DOHH2 (cell line): ENCODE data around the gene BMERB1.
"Not testable (repeated sequence)": the region's sequence is repeated elsewhere in the genome, so short reads cannot be mapped to it uniquely, and the experiment has no call there.

Experiments used
- H3F3A ChIP-seq: fragments of 200-600 bp; sonication (generic), shearing (Covaris generic); 2 replicates; pipeline ENCODE4 v1.6.0; 2016; ENCODE audit warnings: antibody characterized with exemption, mild to moderate bottlenecking; ENCODE audit not compliant: control insufficient read depth, insufficient read depth
- H3K27ac ChIP-seq: fragments of 200-600 bp; sonication (generic); 2 replicates; pipeline ENCODE4 v1.5.1; 2014; ENCODE audit warnings: low read depth, mild to moderate bottlenecking, low read length, moderate library complexity
- H3K27me3 ChIP-seq: fragments of 200-600 bp; sonication (generic); 2 replicates; pipeline ENCODE4 v1.6.1; 2014; ENCODE audit warnings: mild to moderate bottlenecking, low read length, mixed read lengths; ENCODE audit not compliant: control insufficient read depth
- H3K36me3 ChIP-seq: fragments of 200-600 bp; sonication (generic); 2 replicates; pipeline ENCODE4 v1.6.1; 2014; ENCODE audit warnings: mild to moderate bottlenecking, low read length, moderate library complexity, mixed read lengths; ENCODE audit not compliant: control insufficient read depth
- H3K4me1 ChIP-seq: fragments of 200-600 bp; sonication (generic); 2 replicates; pipeline ENCODE4 v1.6.1; 2014; ENCODE audit warnings: mild to moderate bottlenecking, low read length, mixed read lengths; ENCODE audit not compliant: control insufficient read depth
- H3K4me2 ChIP-seq: fragments of 200-600 bp; sonication (generic); 2 replicates; pipeline ENCODE4 v1.6.0; 2014; ENCODE audit warnings: mild to moderate bottlenecking, low read length, moderate library complexity
- H3K4me3 ChIP-seq: fragments of 200-600 bp; sonication (generic); 2 replicates; pipeline ENCODE4 v1.5.1; 2014; ENCODE audit warnings: mild to moderate bottlenecking, low read length, mixed read lengths
- H3K79me2 ChIP-seq: fragments of 200-600 bp; sonication (generic); 2 replicates; pipeline ENCODE4 v1.6.1; 2014; ENCODE audit warnings: mild to moderate bottlenecking, low read length, mixed read lengths; ENCODE audit not compliant: control insufficient read depth
- H3K9me2 ChIP-seq: fragments of 200-600 bp; sonication (generic); replicated peaks from 2 replicates; pipeline ENCODE4 v1.6.1; 2014; ENCODE audit warnings: mild to moderate bottlenecking, low read length, mixed read lengths; ENCODE audit not compliant: control insufficient read depth
- H3K9me3 ChIP-seq: fragments of 200-600 bp; sonication (generic); 2 replicates; pipeline ENCODE4 v1.6.1; 2014; ENCODE audit warnings: antibody characterized with exemption, low read length, mixed read lengths; ENCODE audit not compliant: control insufficient read depth, insufficient read depth
- H4K20me1 ChIP-seq: fragments of 200-600 bp; sonication (generic); 2 replicates; pipeline ENCODE4 v1.6.0; 2014; ENCODE audit warnings: low read depth, mild to moderate bottlenecking, antibody characterized with exemption, low read length, moderate library complexity; ENCODE audit not compliant: control insufficient read depth, insufficient read depth
- CTCF ChIP-seq: fragments of 200-600 bp; sonication (generic); IDR thresholded peaks from one replicate; pipeline ENCODE4 v1.5.1; 2014; ENCODE audit warnings: antibody characterized with exemption, mild to moderate bottlenecking, low read depth, low read length; ENCODE audit not compliant: poor library complexity, severe bottlenecking
- EZH2phosphoT487 ChIP-seq: fragments of 200-600 bp; sonication (generic); IDR thresholded peaks from 2 replicates; pipeline ENCODE4 v1.6.1; 2017; ENCODE audit warnings: borderline replicate concordance, mild to moderate bottlenecking, antibody characterized with exemption, low read length, moderate library complexity, mixed read lengths

The BMERB1 gene

GRCh38 chr16:15415511-15415985 lies 18.8 kb upstream of the BMERB1 start:
- H3K9me3 ChIP-seq: no peaks in the 10 kb centered on the region
- no peaks in the 10 kb centered on the region for H3F3A ChIP-seq
- H3K4me3 ChIP-seq: no peak overlapping the region
- H3K9me2 ChIP-seq: no peaks in the 10 kb centered on the region
- no peak overlapping the region for H3K4me2 ChIP-seq
- H4K20me1 ChIP-seq: no peaks in the 10 kb centered on the region
- H3K27me3 ChIP-seq: peaks cover 3% of the 10 kb centered on the region
- TF ChIP-seq EZH2phosphoT487: no peak
- TF ChIP-seq CTCF: no peak
- H3K36me3 ChIP-seq: no peaks in the 10 kb centered on the region
- H3K4me1 ChIP-seq: no peaks in the 10 kb centered on the region
- no peaks in the 10 kb centered on the region for H3K79me2 ChIP-seq
- no peak overlapping the region for H3K27ac ChIP-seq

GRCh38 chr16:15417197-15417596 lies 17.2 kb upstream of the BMERB1 start:
- H3K36me3 ChIP-seq: no peaks in the 10 kb centered on the region
- no peaks in the 10 kb centered on the region for H3K79me2 ChIP-seq
- no peak overlapping the region for H3K4me2 ChIP-seq
- H3K27me3 ChIP-seq: peaks cover 3% of the 10 kb centered on the region
- H3F3A ChIP-seq: no peaks in the 10 kb centered on the region
- H3K9me2 ChIP-seq: no peaks in the 10 kb centered on the region
- no peaks in the 10 kb centered on the region for H3K4me1 ChIP-seq
- H3K27ac ChIP-seq: no peak overlapping the region
- TF ChIP-seq CTCF (no peak), EZH2phosphoT487 (no peak)
- H4K20me1 ChIP-seq: no peaks in the 10 kb centered on the region
- H3K9me3 ChIP-seq: no peaks in the 10 kb centered on the region
- H3K4me3 ChIP-seq: no peak overlapping the region

- Histone ChIP-seq H3K9me3 (no peaks in the 10 kb centered on the region), H3K36me3 (no peaks in the 10 kb centered on the region), H3K4me1 (no peaks in the 10 kb centered on the region), H3K79me2 (no peaks in the 10 kb centered on the region), H3K4me3 (no peak overlapping the region), H3K9me2 (no peaks in the 10 kb centered on the region), H3F3A (no peaks in the 10 kb centered on the region), H3K27me3 (peaks cover 3% of the 10 kb centered on the region), H4K20me1 (no peaks in the 10 kb centered on the region), H3K4me2 (no peak overlapping the region), H3K27ac (no peak overlapping the region)
- no peak for TF ChIP-seq CTCF
- no peak for TF ChIP-seq EZH2phosphoT487
These were observed 16.2 kb upstream of the BMERB1 start for GRCh38 chr16:15418206-15418605.

- H3K4me2 ChIP-seq, H3K36me3 ChIP-seq, H3K4me3 ChIP-seq, H3K79me2 ChIP-seq, H3K27me3 ChIP-seq, H3K9me2 ChIP-seq, H3K4me1 ChIP-seq, H3K27ac ChIP-seq, H3K9me3 ChIP-seq, H4K20me1 ChIP-seq, H3F3A ChIP-seq: not testable (repeated sequence)
These were observed 12.7 kb upstream of the BMERB1 start for GRCh38 chr16:15421696-15422095.
